IMR-90 (cell line): ENCODE measurements around the gene PLCH2. TPM values are rescaled to one million over a fixed set of nuclear protein-coding genes. Genes with fewer than 3 reads are reported as not detected.

ENCODE experiments used
- ATAC-seq: fragments of 200-7000 bp; cut with Tn5 transposase; 2 replicates; pipeline ENCODE4 v1.9.1; 2020; ENCODE audit warnings: low read depth, mild to moderate bottlenecking, moderate library complexity
- BruUV-seq: library from RNA; stranded (reverse); fragments of 400-500 nt; replicated peaks from 2 replicates; lab custom pipeline; 2021; lab: Mats Ljungman, UMichigan
- CTCF ChIA-PET: fragments of 300-600 bp; formaldehyde crosslinking; extraction: SDS; loops from one replicate; lab custom pipeline; 2021; ENCODE audit warnings: antibody characterized with exemption; lab: Yijun Ruan, JAX
- POLR2A ChIA-PET: fragments of 300-600 bp; sonication (Branson Sonifier 250); formaldehyde crosslinking; loops from one replicate; lab custom pipeline; 2022; ENCODE audit warnings: antibody characterized with exemption; ENCODE audit not compliant: unreplicated experiment; lab: Charles Lee
- DNase-seq: peaks from one replicate; pipeline ENCODE4 v3.0.0; 2013
- H2AFZ ChIP-seq: replicated peaks from 2 replicates; pipeline ENCODE3; 2013; ENCODE audit warnings: low read length, mild to moderate bottlenecking; ENCODE audit not compliant: poor library complexity
- H2AK5ac ChIP-seq: 2 replicates; pipeline ENCODE4 v1.6.1; 2013; ENCODE audit warnings: low read depth, low read length, inconsistent platforms
- H2AK9ac ChIP-seq: replicated peaks from 2 replicates; pipeline ENCODE3; 2013; ENCODE audit warnings: mild to moderate bottlenecking, low read depth, low read length, moderate library complexity; ENCODE audit not compliant: poor library complexity
- H2BK120ac ChIP-seq: 2 replicates; pipeline ENCODE4 v1.6.1; 2013; ENCODE audit warnings: low read depth, low read length, inconsistent platforms
- H2BK15ac ChIP-seq: 3 replicates; pipeline ENCODE4 v1.6.1; 2013; ENCODE audit warnings: low read depth, low read length, inconsistent platforms
- H2BK20ac ChIP-seq: 2 replicates; pipeline ENCODE4 v1.6.1; 2013; ENCODE audit warnings: low read depth, mild to moderate bottlenecking, inconsistent platforms, low read length, moderate library complexity
- H2BK5ac ChIP-seq: 2 replicates; pipeline ENCODE4 v1.6.1; 2013; ENCODE audit warnings: mild to moderate bottlenecking, low read depth, low read length, inconsistent platforms; ENCODE audit not compliant: poor library complexity, severe bottlenecking
- H3K14ac ChIP-seq: replicated peaks from 2 replicates; pipeline ENCODE4 v1.6.1; 2013; ENCODE audit warnings: low read depth, low read length, inconsistent platforms
- H3K18ac ChIP-seq: 2 replicates; pipeline ENCODE4 v1.6.1; 2013; ENCODE audit warnings: low read depth, low read length, control low read depth
- H3K23ac ChIP-seq: 2 replicates; pipeline ENCODE4 v1.6.1; 2013; ENCODE audit warnings: low read depth, low read length, inconsistent platforms
- H3K27ac ChIP-seq: 2 replicates; pipeline ENCODE4 v1.5.1; 2013; ENCODE audit warnings: mild to moderate bottlenecking, control low read depth, low read length; ENCODE audit not compliant: insufficient read depth
- H3K27me3 ChIP-seq: 2 replicates; pipeline ENCODE4 v1.6.1; 2013; ENCODE audit warnings: low read length; ENCODE audit not compliant: control insufficient read depth, insufficient read depth
- H3K36me3 ChIP-seq: 2 replicates; pipeline ENCODE4 v1.6.1; 2013; ENCODE audit warnings: low read length, mixed read lengths; ENCODE audit not compliant: control insufficient read depth, insufficient read depth
- H3K4ac ChIP-seq: 2 replicates; pipeline ENCODE4 v1.6.1; 2013; ENCODE audit warnings: low read depth, low read length, inconsistent platforms
- H3K4me1 ChIP-seq: 2 replicates; pipeline ENCODE4 v1.6.1; 2013; ENCODE audit warnings: low read length, mixed read lengths; ENCODE audit not compliant: control insufficient read depth, insufficient read depth
- H3K4me2 ChIP-seq: 2 replicates; pipeline ENCODE4 v1.6.1; 2013; ENCODE audit warnings: low read depth, mild to moderate bottlenecking, control low read depth, low read length, moderate library complexity
- H3K4me3 ChIP-seq: 2 replicates; pipeline ENCODE4 v1.5.1; 2013; ENCODE audit warnings: low read depth, mild to moderate bottlenecking, control low read depth, low read length, moderate library complexity; ENCODE audit not compliant: insufficient read depth
- H3K56ac ChIP-seq: 2 replicates; pipeline ENCODE4 v1.6.1; 2013; ENCODE audit warnings: low read length, inconsistent platforms; ENCODE audit not compliant: insufficient read depth; ENCODE audit errors: extremely low read depth
- H3K79me1 ChIP-seq, 2 experiments: 2 replicates each; pipeline ENCODE4 v1.6.1; 2013; ENCODE audit warnings: low read length in 2 of 2, inconsistent platforms in 1 of 2, low read depth in 1 of 2
- H3K9ac ChIP-seq: 2 replicates; pipeline ENCODE4 v1.6.1; 2013; ENCODE audit warnings: low read depth, low read length, control low read depth
- H3K9me1 ChIP-seq: 2 replicates; pipeline ENCODE4 v1.6.1; 2013; ENCODE audit warnings: low read length, inconsistent platforms; ENCODE audit not compliant: insufficient read depth
- H3K9me3 ChIP-seq: 2 replicates; pipeline ENCODE4 v1.6.1; 2013; ENCODE audit warnings: low read length; ENCODE audit not compliant: control insufficient read depth, insufficient read depth
- H4K20me1 ChIP-seq: 2 replicates; pipeline ENCODE4 v1.6.1; 2013; ENCODE audit warnings: low read length, inconsistent platforms; ENCODE audit not compliant: insufficient read depth
- H4K5ac ChIP-seq: 2 replicates; pipeline ENCODE4 v1.6.1; 2013; ENCODE audit warnings: mild to moderate bottlenecking, low read depth, low read length, control low read depth
- H4K8ac ChIP-seq, 2 experiments: 2 replicates each; pipeline ENCODE4 v1.6.1; 2013; ENCODE audit warnings: low read depth in 2 of 2, low read length in 2 of 2, control low read depth in 1 of 2, inconsistent platforms in 1 of 2
- H4K91ac ChIP-seq: 2 replicates; pipeline ENCODE4 v1.6.1; 2013; ENCODE audit warnings: low read depth, low read length, inconsistent platforms; ENCODE audit not compliant: insufficient read depth
- BHLHE40 ChIP-seq: fragments of 150-350 bp; IDR thresholded peaks from 2 replicates; pipeline ENCODE4 v1.6.1; 2016; ENCODE audit warnings: mild to moderate bottlenecking, low read depth, low read length
- CEBPB ChIP-seq: IDR thresholded peaks from 2 replicates; pipeline ENCODE4 v1.6.1; 2012; ENCODE audit warnings: low read depth, low read length, improper control_type of control experiment
- CHD1 ChIP-seq: IDR thresholded peaks from 2 replicates; pipeline ENCODE4 v1.6.1; 2012; ENCODE audit warnings: low read depth, low read length, improper control_type of control experiment
- CTCF ChIP-seq: conservative IDR thresholded peaks from 2 replicates; pipeline ENCODE4 v1.5.1; 2012; ENCODE audit warnings: mild to moderate bottlenecking, low read depth, low read length, improper control_type of control experiment
- ELK1 ChIP-seq: fragments of 150-350 bp; IDR thresholded peaks from 2 replicates; pipeline ENCODE4 v1.6.1; 2016; ENCODE audit warnings: low read depth, mild to moderate bottlenecking, low read length, moderate library complexity, borderline replicate concordance
- FOS ChIP-seq: fragments of 150-350 bp; IDR thresholded peaks from 2 replicates; pipeline ENCODE4 v1.6.1; 2016; ENCODE audit warnings: low read depth, low read length
- MAFK ChIP-seq: IDR thresholded peaks from 2 replicates; pipeline ENCODE4 v1.6.1; 2012; ENCODE audit warnings: low read depth, low read length, improper control_type of control experiment
- MAZ ChIP-seq: IDR thresholded peaks from 2 replicates; pipeline ENCODE4 v1.6.1; 2012; ENCODE audit warnings: low read depth, mild to moderate bottlenecking, low read length, improper control_type of control experiment, moderate library complexity, borderline replicate concordance
- MXI1 ChIP-seq: IDR thresholded peaks from 2 replicates; pipeline ENCODE4 v1.6.1; 2012; ENCODE audit warnings: low read depth, mild to moderate bottlenecking, low read length, moderate library complexity, borderline replicate concordance
- NFE2L2 ChIP-seq: fragments of 150-350 bp; IDR thresholded peaks from 2 replicates; pipeline ENCODE4 v1.6.1; 2016; ENCODE audit warnings: low read depth, mild to moderate bottlenecking, low read length
- POLR2A ChIP-seq: IDR thresholded peaks from 2 replicates; pipeline ENCODE4 v1.6.1; 2012; ENCODE audit warnings: mild to moderate bottlenecking, low read depth, low read length
- RAD21 ChIP-seq: IDR thresholded peaks from 2 replicates; pipeline ENCODE4 v1.6.1; 2012; ENCODE audit warnings: low read length, improper control_type of control experiment
- RCOR1 ChIP-seq: IDR thresholded peaks from 2 replicates; pipeline ENCODE4 v1.6.1; 2012; ENCODE audit warnings: mild to moderate bottlenecking, low read length, improper control_type of control experiment; ENCODE audit not compliant: insufficient replicate concordance
- RFX5 ChIP-seq: IDR thresholded peaks from 2 replicates; pipeline ENCODE4 v1.8.0; 2012; ENCODE audit warnings: low read depth, mild to moderate bottlenecking, low read length, moderate library complexity
- SMC3 ChIP-seq: fragments of 150-350 bp; IDR thresholded peaks from 2 replicates; pipeline ENCODE4 v1.6.1; 2016; ENCODE audit warnings: low read depth, mild to moderate bottlenecking, antibody characterized with exemption, low read length, moderate library complexity
- USF2 ChIP-seq: fragments of 150-350 bp; IDR thresholded peaks from 2 replicates; pipeline ENCODE4 v1.6.1; 2017; ENCODE audit warnings: mild to moderate bottlenecking, antibody characterized with exemption, low read length, low read depth
- WGBS, 2 experiments: methylation state at CpG; one replicate each; pipeline versions ENCODE4 v1.1.5 to v1.1.7; 2013; ENCODE audit warnings: missing lambda C conversion rate in 2 of 2; ENCODE audit not compliant: insufficient read length in 1 of 2; ENCODE audit errors: extremely low coverage in 2 of 2; 5-methylcytosine and 5-hydroxymethylcytosine counted together
- dilution Hi-C: fragments of 300-500 bp; cut with HindIII; formaldehyde crosslinking; loops from one replicate; pipeline ENCODE4 v1.14.3; 2018; ENCODE audit warnings: low sequenced_read_pairs; ENCODE audit not compliant: unreplicated experiment
- in situ Hi-C: fragments of 300-500 bp; cut with MboI; formaldehyde crosslinking; loops from 3 replicates; pipeline ENCODE4 v1.14.3; 2019; ENCODE audit warnings: low sequenced_read_pairs, inconsistent platforms, mixed read lengths
- intact Hi-C: fragments of 100-400 bp; cut with micrococcal nuclease; formaldehyde crosslinking; loops from 2 replicates; pipeline ENCODE4 v1.10.0; 2022
- polyA plus RNA-seq, 3 experiments: library from polyadenylated mRNA; depleted of rRNA; stranded (reverse); fragments of >200 nt; gene quantifications; 2 replicates each; pipeline ENCODE4 v1.2.3, GENCODE V29; 2012; ENCODE audit warnings: low replicate concordance in 1 of 3
- total RNA-seq: library from RNA; depleted of rRNA; stranded (reverse); fragments of >200 nt; gene quantifications from 2 replicates; pipeline ENCODE4 v1.2.3, GENCODE V29; 2012

Gene PLCH2
- total and polyA plus RNA-seq, 2 of the 4 experiments (the other 2 are of a cell fraction) = 0.18 to 1.9 TPM

GRCh38 chr1:2503554-2504224 is 27.6 kb downstream of the PLCH2 start:
- Histone ChIP-seq H3K23ac (no peak overlapping the region), H3K4me1 (peaks cover 2% of the 10 kb centered on the region; the same call in 1 of the 2 replicates), H4K5ac (no peak overlapping the region), H3K4ac (no peak overlapping the region), H2BK120ac (no peak overlapping the region), H3K9me3 (no peaks in the 10 kb centered on the region), H2AK9ac (no peak overlapping the region), H3K27ac (no peak overlapping the region), H2BK15ac (no peak overlapping the region), H3K9me1 (no peaks in the 10 kb centered on the region), H3K36me3 (peaks cover 5% of the 10 kb centered on the region; the same call in 1 of the 2 replicates), H3K27me3 (peaks cover 12% of the 10 kb centered on the region; the same call in 1 of the 2 replicates), H4K8ac (no peak overlapping the region), H2BK5ac (no peak overlapping the region), H3K9ac (no peak overlapping the region), H3K4me2 (no peak overlapping the region), H3K18ac (no peak overlapping the region), H4K20me1 (peaks cover 3% of the 10 kb centered on the region; the same call in 1 of the 2 replicates), H2AK5ac (no peak overlapping the region), H3K79me1 (no peaks in the 10 kb centered on the region), H3K56ac (no peak overlapping the region), H2BK20ac (no peak overlapping the region), H2AFZ (no peak overlapping the region), H4K91ac (no peak overlapping the region), H3K14ac (no peak overlapping the region), H3K4me3 (no peak overlapping the region)
- in situ Hi-C loops = no loop called here
- no peak for TF ChIP-seq BHLHE40
- no peak for TF ChIP-seq ELK1
- no peak for TF ChIP-seq MXI1
- TF ChIP-seq RAD21 = no peak
- TF ChIP-seq CTCF = no peak
- no peak for TF ChIP-seq USF2
- TF ChIP-seq RCOR1 = no peak
- TF ChIP-seq RFX5 = no peak
- no peak for TF ChIP-seq MAFK
- TF ChIP-seq POLR2A = no peak
- TF ChIP-seq FOS = no peak
- no peak for TF ChIP-seq CEBPB
- no peak for TF ChIP-seq NFE2L2
- no peak for TF ChIP-seq CHD1
- no peak for TF ChIP-seq SMC3
- TF ChIP-seq MAZ = no peak
- CTCF ChIA-PET = no interaction called here
- DNase-seq = no peak
- POLR2A ChIA-PET = no interaction called here
- dilution Hi-C loops = no loop called here
- WGBS, 2 experiments = 29% methylated on average over 10 of the region's 42 CpGs; no CpG with 5 or more reads in 1 of the 2 experiments
- no TSS peak for BruUV-seq
- intact Hi-C loops = no loop called here
- ATAC-seq = no peak
